ENCODE results near the gene CDKN1B.

The CDKN1B gene

DNA sequence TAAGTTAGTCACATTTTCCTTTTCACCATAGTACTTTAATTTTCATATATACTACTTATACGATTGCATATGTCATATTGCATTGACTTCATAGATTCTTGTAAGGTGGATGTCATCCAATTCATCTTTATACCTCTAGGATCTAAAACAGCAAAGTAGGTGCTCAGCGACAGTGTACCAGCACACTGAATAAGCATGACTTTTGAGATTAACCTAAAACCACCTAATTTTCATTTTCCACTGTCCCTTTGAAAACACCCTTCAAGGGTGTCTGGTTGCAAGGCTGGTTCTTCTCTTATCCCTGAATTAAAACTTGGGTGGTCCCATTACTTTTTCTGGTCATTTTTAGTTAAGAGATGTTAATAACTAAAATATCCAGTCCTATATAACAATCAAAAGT lies 25.6 kb upstream of the CDKN1B start:
- DNase-seq (ENCODE audit: extremely low read depth, insufficient read length), result no peak
- Histone ChIP-seq H3K27me3 (replicated peaks; ENCODE audit: control insufficient read depth, insufficient read depth, low read length) (no peaks in the 10 kb centered on the region), H3K36me3 (ENCODE audit: control insufficient read depth, insufficient read depth, low read length) (no peaks in the 10 kb centered on the region), H3K4me3 (replicated peaks; ENCODE audit: low read depth, low read length) (no peak overlapping the region)
- TF ChIP-seq, protein P1, sequence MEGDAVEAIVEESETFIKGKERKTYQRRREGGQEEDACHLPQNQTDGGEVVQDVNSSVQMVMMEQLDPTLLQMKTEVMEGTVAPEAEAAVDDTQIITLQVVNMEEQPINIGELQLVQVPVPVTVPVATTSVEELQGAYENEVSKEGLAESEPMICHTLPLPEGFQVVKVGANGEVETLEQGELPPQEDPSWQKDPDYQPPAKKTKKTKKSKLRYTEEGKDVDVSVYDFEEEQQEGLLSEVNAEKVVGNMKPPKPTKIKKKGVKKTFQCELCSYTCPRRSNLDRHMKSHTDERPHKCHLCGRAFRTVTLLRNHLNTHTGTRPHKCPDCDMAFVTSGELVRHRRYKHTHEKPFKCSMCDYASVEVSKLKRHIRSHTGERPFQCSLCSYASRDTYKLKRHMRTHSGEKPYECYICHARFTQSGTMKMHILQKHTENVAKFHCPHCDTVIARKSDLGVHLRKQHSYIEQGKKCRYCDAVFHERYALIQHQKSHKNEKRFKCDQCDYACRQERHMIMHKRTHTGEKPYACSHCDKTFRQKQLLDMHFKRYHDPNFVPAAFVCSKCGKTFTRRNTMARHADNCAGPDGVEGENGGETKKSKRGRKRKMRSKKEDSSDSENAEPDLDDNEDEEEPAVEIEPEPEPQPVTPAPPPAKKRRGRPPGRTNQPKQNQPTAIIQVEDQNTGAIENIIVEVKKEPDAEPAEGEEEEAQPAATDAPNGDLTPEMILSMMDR (IDR thresholded peaks at IDR 0.05; ENCODE audit: insufficient read depth, low read length, poor library complexity, severe bottlenecking), result no peak

DNA sequence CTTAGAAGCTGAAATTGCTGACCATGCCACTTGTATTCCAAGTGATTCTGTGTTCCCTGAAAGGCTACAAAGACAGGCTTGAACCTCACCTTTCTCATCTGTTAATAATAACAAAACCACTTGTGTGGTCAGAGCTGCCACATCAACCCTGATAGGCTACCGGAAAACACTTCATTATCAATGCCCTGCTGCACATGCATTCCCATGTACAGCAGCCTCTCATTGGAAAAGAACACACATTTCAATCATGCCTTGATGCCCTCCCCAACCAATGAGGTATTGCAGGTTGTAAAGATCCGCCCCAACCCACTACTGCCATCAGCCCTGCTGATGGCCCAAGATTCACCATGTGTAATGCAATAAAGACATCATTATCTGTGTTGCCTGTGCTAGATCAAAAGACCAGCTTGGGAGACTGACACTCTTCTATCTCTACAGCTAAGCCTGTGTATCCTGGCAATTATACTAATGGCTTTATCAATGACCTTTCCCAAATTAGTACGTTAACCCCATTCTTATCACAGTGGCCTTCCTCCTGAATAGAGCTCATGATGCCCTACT lies 24.0 kb upstream of the CDKN1B start:
- H3K36me3 ChIP-seq (ENCODE audit: control insufficient read depth, insufficient read depth, low read length), result no peaks in the 10 kb centered on the region
- no peak overlapping the region for H3K4me3 ChIP-seq (replicated peaks; ENCODE audit: low read depth, low read length)
- peak; percentile 51 for DNase-seq (ENCODE audit: extremely low read depth, insufficient read length)
- H3K27me3 ChIP-seq (replicated peaks; ENCODE audit: control insufficient read depth, insufficient read depth, low read length), result no peaks in the 10 kb centered on the region
- TF ChIP-seq, protein P1 (IDR thresholded peaks at IDR 0.05; ENCODE audit: insufficient read depth, low read length, poor library complexity, severe bottlenecking), result no peak

DNA sequence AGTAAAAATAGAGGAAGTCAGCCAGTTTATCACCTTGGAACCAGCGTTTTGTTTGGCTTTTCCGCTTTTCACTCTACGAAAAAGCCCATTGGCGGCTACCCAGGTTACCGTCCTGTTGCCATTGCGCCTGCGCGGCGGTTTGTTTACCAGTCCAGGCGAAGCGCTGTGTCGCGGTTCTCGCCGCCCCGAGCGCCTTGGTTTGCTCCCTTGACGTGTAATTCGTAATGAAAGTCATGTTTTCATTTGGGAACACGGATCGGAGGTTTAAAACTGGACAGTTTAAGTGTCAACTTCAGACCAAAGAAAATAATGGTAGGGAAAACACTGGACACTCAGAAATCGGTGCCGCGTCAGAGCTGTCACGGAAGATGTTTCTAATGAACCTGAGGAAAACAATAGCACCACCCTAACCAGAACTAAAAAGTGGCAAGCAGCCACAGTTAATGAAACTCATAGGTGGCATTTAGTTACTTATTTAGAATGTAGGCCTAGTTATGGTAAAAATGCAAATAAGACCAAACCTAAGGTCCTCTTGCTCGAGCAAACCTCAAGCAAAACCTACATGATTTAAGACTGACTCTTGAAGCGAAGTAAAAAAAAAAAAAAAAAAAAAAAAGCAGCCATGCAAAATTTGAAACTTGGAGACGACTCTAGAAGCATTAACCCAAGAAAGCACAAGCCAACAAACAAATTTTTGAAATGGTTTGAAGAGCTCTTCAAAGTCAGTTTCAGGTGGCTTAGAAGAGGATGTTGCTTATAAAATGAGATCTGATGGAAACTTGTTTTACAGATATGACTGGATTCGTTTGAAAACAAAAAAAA lies 20.4 kb upstream of the CDKN1B start:
- DNase-seq (ENCODE audit: extremely low read depth, insufficient read length), result peak; percentile 88
- H3K27me3 ChIP-seq (replicated peaks; ENCODE audit: control insufficient read depth, insufficient read depth, low read length), result no peaks in the 10 kb centered on the region
- no peaks in the 10 kb centered on the region for H3K36me3 ChIP-seq (ENCODE audit: control insufficient read depth, insufficient read depth, low read length)
- TF ChIP-seq, protein P1 (IDR thresholded peaks at IDR 0.05; ENCODE audit: insufficient read depth, low read length, poor library complexity, severe bottlenecking), result no peak
- peak overlapping the region; percentile 68 for H3K4me3 ChIP-seq (replicated peaks; ENCODE audit: low read depth, low read length)

DNA sequence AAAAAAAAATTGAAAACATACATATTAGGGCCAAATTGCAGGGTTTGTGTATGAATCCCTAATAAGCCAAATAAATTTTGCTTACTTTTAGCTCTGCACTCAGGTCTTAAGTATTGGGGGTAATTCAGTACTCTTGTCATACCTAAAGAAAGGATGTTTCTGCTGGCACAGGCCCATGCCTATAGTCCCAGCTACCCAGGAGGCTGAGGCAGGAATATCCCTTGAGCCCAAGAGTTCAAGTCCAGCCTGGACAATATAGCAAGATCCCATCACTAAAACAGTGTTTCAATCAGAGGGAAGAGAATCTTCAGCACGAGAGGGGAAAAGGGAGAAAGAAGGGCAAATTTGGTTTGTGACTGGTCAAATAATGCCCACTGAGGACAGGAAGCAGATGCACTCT lies 17.8 kb upstream of the CDKN1B start:
- Histone ChIP-seq H3K36me3 (ENCODE audit: control insufficient read depth, insufficient read depth, low read length) (no peaks in the 10 kb centered on the region), H3K4me3 (replicated peaks; ENCODE audit: low read depth, low read length) (no peak overlapping the region), H3K27me3 (replicated peaks; ENCODE audit: control insufficient read depth, insufficient read depth, low read length) (no peaks in the 10 kb centered on the region)
- TF ChIP-seq, protein P1 (IDR thresholded peaks at IDR 0.05; ENCODE audit: insufficient read depth, low read length, poor library complexity, severe bottlenecking), result no peak
- no peak for DNase-seq (ENCODE audit: extremely low read depth, insufficient read length)

DNA sequence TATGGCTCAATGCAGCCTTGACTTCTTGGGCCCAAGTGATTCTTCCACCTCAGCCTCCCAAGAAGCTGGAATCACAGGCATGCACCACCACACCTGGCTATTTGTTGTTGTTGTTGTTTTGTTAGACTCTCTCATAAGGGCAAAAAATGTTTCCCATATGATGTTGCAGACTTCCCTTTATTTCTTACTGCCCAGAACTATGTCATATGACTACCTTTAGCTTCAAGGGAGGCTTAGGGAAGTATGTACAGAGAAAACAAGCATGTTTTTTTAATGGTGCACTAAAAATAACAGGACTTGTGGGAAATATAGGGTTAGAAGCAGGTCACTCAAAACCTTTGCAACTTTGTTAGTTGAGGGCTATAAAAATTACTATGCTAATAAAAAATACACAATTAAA lies 16.9 kb upstream of the CDKN1B start:
- H3K27me3 ChIP-seq (replicated peaks; ENCODE audit: control insufficient read depth, insufficient read depth, low read length), result no peaks in the 10 kb centered on the region
- DNase-seq (ENCODE audit: extremely low read depth, insufficient read length), result no peak
- H3K36me3 ChIP-seq (ENCODE audit: control insufficient read depth, insufficient read depth, low read length), result no peaks in the 10 kb centered on the region
- TF ChIP-seq, protein P1 (IDR thresholded peaks at IDR 0.05; ENCODE audit: insufficient read depth, low read length, poor library complexity, severe bottlenecking), result no peak
- no peak overlapping the region for H3K4me3 ChIP-seq (replicated peaks; ENCODE audit: low read depth, low read length)
